HG02642 (cell line): ENCODE results near the gene PPIP5K1.

Experiments used
- ATAC-seq: cut with Tn5 transposase; IDR thresholded peaks from one replicate; pipeline ENCODE4 v1.9.1; 2021; ENCODE audit warnings: mild to moderate bottlenecking; ENCODE audit not compliant: unreplicated experiment, poor library complexity

Gene PPIP5K1

DNA sequence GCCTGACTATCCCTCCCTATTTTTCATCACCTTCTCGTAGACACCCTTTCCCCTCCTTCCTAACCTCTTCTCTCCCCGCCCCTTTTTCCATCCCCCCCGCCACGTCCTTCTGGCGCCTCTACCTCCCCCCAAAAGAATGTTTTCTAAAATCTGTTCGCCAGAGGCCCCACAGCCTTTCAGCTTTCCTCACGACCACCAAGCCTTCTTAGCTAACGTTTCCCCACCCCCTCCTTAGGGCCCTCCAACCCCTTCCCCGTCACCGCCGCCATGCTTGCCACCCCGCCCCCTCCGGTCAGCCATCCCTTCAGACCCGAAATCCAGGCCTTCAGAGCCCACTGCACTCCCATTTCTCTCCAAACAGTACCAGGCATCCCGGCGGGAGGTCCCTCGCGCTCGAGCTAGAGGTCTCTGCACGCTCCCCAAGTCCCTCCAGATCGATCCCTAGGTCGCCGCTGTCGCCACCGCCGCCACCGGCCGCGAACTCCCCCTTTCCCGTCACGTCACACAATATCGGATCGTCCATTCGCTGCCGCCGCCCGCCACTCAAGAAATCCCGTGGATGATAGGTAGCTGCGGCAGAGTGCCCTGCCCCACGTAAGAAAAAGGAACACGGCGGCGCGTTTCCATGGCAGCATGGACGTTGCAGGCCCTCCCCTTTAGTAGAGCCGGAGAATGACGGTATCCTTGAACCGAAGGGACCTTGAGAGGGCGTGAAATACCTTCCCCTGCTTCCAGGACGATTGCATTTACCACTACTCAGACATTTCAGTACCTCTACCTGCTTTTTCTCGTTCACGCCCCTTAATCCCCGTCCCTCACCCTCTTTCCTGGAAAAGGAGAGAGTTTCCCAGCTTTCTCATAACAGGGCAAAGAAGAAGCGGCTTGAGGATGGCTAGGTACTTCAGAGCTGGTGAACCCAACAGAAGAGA is 97.1 kb downstream of the PPIP5K1 start, which contains the start of gene TP53BP1:
TP53BP1 (minus strand) TSS at position 484 of the 929 bp plus-strand sequence; CDS start at position 371, 113 bp downstream.
- peak; percentile 99 for ATAC-seq

DNA sequence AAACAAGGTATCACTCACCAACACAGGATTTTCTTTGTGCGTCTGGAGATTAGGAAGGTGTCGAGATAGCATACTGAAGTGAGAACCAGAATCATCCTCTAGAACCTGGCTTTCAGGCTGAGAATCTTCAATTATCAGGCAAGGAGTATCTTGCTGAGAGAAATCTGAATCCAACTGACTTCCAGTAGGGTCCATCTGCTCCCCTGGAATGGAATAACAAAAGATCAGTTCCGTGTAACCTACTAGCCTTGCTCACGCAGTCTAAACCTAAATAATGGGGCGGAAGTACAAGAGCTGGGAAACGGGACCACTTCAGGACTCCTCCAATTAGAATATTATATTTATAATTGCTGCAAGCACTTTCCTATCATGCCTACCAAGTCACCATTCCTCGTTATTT is 97.7 kb downstream of the PPIP5K1 start:
- ATAC-seq: no peak

DNA sequence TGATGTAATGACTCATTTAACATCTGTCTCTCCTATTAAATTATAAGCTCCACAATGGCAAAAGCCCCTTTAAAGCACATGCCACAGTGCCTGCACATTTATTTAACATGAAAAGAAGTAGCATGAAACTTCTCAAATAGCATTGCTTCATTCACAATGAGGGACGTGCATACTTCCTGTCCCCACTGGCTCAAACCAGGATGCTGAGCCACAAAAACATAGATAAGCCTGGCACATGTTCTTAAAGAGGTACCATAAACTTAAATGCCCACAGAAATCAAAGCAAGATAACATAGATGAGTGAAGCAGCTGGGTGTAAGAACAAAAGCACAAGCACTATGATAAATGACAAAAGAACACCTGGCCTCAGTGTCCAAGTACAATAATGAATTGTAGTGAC is 100.8 kb downstream of the PPIP5K1 start:
- no peak for ATAC-seq

DNA sequence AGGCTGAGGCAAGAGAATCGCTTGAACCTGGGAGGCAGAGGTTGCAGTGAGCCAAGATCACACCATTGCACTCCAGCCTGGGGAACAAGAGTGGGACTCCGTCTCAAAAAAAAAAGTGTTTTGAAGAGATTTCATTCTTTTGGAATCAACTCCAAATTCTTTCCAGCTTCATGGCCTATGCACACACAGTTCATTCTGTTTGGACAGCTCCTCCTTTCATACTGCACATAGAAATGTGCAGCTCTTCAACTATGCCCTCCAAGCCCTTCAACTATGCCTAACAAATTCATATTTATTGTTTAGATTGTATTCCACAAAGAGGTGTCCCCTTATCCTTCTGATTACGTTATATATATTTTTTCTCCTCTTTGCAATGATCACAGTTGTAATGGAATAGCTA is 101.2 kb downstream of the PPIP5K1 start:
- ATAC-seq: no peak

DNA sequence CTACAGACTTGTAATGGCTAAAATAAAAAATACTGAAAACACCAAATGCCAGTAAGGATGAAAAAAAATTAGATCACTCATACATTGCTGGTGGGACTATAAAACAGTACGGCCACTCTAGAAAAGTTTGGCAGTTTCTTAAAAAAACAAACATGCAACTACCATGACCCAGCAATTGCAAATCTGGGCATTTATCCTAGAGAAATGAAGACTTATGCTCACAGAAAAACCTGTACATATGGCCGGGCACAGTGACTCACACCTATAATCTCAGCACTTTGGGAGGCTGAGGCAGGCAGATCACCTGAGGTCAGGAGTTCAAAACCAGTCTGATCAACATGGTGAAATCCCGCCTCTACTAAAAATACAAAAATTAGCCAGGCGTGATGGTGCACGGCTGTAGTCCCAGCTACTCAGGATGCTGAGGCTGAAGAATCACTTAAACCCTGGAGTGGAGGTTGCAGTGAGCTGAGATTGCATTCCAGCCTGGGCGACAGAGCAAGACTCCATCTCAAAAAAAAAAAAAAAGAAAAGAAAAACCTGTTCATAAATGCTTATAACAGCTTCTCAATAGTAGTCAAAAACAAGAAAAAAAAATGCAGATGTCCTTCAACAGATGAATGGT is 102.6 kb downstream of the PPIP5K1 start:
- no peak for ATAC-seq

DNA sequence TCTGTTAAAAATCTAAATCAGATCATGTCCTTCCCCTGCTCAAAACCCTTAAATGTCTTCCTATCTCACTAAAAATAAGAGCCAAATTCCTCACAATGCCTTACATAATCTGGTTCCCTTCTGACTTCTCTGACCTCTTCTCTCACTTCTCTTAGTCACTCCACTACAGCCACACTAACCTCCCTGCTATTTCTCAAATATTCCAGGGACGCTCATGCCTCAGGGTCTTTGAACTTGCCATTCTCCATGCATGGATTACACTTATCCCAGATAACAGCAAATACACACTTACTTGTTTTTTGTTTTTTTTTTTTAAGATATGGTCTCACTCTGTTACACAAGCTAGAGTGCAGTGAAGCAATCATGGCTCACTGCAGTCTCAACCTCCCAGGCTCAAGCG is 105.6 kb downstream of the PPIP5K1 start:
- ATAC-seq: no peak
